CD4-positive, alpha-beta T cell treated with Interleukin-1 beta for 1 hour (primary cell): ENCODE measurements around the gene ARID1B.

Experiments used
- DNase-seq, 2 donors: peaks; one replicate each; pipeline ENCODE4 v3.0.0-alpha.2; 2020 to 2022

ARID1B gene

GRCh38 chr6:157172231-157172701, 395.1 kb downstream of the ARID1B start:
- DNase-seq, result no peak

- DNase-seq, result no peak
These were observed 395.8 kb downstream of the ARID1B start for GRCh38 chr6:157172830-157173536.

GRCh38 chr6:157173776-157174175, 396.6 kb downstream of the ARID1B start:
- DNase-seq, result no peak

- no peak for DNase-seq
These were observed 397.6 kb downstream of the ARID1B start for GRCh38 chr6:157174731-157175130.

DNA sequence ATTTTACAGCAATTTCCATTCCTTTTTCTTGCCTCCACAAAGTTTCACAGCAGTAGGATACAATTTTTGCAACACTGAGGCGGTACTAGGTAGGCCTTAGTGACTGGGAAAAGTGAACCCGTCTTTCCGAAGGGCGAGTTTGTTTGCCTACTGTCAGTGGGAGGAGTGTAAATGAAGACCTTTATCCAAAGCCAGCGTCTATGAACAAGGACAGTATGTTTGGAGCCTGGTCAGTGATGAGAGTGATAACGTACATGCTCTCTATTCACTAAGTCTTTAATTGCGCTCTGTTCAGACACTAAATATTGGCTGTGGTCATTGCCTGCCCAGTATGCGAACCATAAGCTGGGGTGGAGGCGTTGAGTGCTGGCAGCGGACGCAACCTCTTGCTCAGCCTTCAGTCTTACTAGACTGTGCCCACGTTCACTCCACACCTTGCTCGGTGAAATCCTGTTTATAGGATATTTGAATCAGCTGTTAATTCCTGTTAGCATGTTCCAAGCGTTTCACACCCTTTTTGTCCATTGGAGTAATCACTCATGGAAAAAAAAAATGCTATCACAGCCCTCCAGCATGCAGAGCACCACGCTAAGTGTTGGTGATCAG, 400.7 kb downstream of the ARID1B start:
- DNase-seq, result no peak

- DNase-seq, result no peak
These were observed 404.5 kb downstream of the ARID1B start for GRCh38 chr6:157181649-157182048.

DNA sequence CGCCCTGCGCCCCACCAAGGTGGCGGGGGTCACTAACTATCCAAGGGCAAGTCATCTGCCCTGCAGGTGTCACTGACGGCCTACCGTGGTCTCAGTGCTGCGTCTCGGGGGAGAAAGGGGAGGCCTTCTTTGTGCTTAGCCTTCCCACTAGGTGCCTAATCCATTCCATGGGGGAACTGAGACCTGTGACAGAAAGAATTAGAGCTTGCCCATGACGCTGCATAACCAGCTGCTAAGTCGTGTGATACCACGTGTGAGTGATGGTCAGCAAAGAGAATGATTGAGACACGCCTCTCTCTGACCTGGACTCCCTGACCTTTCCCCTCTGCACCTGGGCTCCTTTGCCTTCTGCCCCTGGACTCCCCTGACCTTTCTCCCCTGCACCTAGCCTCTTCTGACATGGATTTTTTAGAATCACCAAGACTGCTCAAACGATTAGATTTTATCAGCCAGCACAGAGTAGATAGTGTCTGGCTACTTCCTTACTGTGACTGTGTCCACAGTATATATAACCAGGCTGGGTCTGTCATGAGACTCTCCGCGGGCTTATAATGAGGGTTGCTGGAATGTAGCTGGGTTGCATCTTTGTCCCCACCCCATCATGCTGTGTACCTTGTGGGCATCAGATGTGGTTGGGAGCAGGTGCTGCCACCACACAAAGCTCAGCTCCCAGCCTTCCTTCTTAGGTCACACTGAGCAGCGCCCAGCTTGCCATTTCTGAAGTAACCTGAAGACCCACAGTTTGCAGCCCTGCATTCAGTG, 405.5 kb downstream of the ARID1B start:
- no peak for DNase-seq

DNA sequence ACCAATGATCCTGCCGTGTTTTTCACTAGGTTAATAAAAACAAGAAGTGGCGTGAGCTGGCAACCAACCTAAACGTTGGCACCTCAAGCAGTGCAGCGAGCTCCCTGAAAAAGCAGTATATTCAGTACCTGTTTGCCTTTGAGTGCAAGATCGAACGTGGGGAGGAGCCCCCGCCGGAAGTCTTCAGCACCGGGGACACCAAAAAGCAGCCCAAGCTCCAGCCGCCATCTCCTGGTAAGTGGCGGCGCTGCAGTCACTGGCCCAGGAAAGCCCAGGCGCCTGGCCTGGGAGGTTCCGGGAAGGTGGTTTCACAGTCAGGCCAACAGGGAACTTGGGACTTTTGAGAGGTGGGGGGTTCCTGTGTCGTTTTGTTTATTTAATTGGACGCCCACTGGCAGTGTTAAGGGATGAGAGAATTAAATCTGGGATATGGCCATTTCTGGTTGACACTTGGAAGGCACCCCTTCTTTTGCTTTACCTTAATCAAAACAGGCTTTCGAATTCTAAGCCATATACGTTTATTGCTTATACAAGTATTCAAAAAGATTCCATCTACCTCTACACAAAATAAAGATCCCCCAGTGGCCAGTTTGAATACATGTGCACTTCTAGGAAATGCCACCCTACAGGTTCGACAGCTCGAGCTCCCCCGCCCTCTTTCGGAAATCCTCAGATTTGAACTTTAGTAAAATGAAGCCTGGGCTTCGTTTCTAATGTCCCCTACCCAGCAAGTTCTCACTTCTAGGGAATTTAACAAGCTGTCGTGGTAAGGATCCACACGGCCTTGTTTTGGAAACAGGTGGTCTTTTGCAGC, 407.2 kb downstream of the ARID1B start:
- DNase-seq, result peak; percentile 54 to 68

- DNase-seq, result no peak
These were observed 408.0 kb downstream of the ARID1B start for GRCh38 chr6:157185171-157185570.

- no peak for DNase-seq
These were observed 408.8 kb downstream of the ARID1B start for GRCh38 chr6:157185986-157186385.

DNA sequence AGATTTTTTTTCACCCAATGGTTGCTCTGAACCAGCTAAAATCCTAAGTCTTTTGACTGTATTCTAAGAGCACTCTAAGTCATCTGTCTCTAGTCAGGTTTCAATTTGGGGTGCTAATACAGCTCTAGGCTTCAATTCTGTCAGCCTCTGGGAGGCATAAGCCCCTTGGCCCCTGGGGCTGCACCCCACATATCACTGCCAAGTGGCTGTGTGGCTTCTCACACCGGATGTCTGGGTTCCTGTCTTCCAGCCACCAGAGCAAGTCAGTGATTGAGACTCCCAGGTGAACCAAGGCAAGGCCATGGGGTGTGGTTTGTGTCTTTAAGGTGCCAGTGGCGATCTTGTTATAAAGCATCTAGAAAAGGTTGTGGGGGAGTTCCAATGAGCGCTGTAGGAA, 409.6 kb downstream of the ARID1B start:
- DNase-seq, result peak in 1 of 2 donors; percentile 10

GRCh38 chr6:157187182-157188083, 410.3 kb downstream of the ARID1B start:
- DNase-seq, result no peak

GRCh38 chr6:157188213-157188612, 411.0 kb downstream of the ARID1B start:
- no peak for DNase-seq

DNA sequence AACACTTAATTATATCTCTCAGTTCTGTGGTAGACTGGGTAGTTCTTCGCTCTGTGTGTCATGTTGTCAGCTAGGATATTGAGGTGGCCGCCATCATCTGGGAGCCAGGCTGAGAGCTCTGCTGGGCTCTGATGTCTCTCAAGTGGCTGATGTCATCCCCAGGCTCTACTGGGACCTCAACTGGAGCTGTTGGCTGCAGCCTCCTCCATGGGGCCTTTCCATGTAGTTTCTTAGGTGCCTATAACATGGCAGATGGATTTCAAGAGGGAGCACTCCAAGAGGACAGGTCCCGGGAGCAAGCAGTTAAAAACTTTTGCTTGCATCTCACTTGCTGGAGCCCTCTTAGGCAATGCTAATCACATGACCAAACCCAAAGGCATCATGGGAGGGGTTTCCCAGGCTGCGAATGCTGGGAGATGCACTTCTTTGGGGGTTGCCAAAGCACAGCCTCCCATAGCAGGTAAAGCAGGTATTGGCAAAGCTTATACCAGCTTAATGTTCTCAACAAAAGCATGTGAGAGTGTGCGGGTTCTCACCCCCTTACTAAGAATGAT, 416.3 kb downstream of the ARID1B start:
- DNase-seq, result no peak

GRCh38 chr6:157194110-157194509, 416.9 kb downstream of the ARID1B start:
- peak in 1 of 2 donors; percentile 24 for DNase-seq

DNA sequence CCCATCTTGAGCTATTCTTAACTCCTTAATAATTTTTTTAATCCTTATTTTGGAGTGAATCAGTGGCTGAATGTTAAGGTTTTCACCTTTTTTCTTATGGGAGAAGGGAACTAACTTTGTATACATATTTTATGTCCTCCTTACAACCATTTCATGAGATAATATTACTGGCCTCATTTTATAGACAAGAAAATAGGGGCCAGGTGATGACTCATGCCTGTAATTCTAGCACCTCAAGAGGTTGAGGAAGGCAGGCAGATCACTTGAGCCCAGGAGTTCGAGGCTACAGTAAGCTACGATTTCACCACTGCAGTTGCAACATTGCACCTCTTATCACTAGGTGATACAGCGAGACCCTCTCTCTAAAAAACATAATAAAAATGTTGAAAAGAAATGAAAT, 417.5 kb downstream of the ARID1B start:
- DNase-seq, result no peak

DNA sequence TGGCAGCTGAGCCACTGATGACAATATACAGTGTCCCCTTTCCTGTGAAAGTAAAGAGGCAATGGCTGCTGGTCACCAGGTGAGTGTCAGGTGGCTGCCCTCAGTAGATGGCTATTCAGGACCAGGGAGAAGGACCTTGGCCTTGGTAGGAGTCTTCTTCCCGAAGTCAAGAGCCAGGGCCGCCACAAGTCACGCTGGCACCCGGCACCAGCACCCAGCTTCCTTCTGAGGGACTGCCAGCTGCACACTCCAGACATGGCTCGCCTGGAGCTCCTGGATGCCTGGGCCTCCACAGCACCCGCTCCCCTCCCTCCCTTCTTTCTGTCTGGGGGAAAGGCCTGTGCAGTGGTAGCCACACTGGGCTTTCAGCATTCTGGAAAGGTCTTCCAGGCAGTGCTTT, 419.2 kb downstream of the ARID1B start:
- DNase-seq, result no peak

GRCh38 chr6:157198425-157199279, 421.5 kb downstream of the ARID1B start:
- no peak for DNase-seq

GRCh38 chr6:157200117-157200516, 422.9 kb downstream of the ARID1B start:
- DNase-seq, result no peak

DNA sequence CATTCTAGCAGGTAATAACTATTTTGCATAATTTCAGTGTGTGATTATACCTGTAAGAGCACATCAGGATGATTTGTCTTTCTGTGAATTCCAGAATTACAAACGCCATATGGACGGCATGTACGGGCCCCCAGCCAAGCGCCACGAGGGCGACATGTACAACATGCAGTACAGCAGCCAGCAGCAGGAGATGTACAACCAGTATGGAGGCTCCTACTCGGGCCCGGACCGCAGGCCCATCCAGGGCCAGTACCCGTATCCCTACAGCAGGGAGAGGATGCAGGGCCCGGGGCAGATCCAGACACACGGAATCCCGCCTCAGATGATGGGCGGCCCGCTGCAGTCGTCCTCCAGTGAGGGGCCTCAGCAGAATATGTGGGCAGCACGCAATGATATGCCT, 423.4 kb downstream of the ARID1B start:
- no peak for DNase-seq

DNA sequence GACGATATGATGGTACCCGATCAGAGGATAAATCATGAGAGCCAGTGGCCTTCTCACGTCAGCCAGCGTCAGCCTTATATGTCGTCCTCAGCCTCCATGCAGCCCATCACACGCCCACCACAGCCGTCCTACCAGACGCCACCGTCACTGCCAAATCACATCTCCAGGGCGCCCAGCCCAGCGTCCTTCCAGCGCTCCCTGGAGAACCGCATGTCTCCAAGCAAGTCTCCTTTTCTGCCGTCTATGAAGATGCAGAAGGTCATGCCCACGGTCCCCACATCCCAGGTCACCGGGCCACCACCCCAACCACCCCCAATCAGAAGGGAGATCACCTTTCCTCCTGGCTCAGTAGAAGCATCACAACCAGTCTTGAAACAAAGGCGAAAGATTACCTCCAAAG, 423.9 kb downstream of the ARID1B start:
- DNase-seq, result no peak
